Right atrium auricular region (tissue), 2 donors: ENCODE data around the gene PALM3. TPM values are rescaled to one million over a fixed set of nuclear protein-coding genes. Genes with fewer than 3 reads are reported as not detected.

ENCODE experiments used
- DNase-seq: peaks from one replicate; pipeline ENCODE4 v3.0.0-alpha.2; 2019; ENCODE audit warnings: low spot score
- H3K27ac ChIP-seq, 2 donors: fragments of 200-600 bp; sonication (generic); 1 replicate in 1 of 2; 2 replicates in 1 of 2; pipeline ENCODE4 v1.5.1; 2016 to 2019
- H3K27me3 ChIP-seq, 2 donors: fragments of 200-600 bp; sonication (generic); one replicate each; pipeline versions ENCODE4 v1.5.1 to v1.6.0; 2017 to 2019
- H3K36me3 ChIP-seq: fragments of 200-600 bp; sonication (generic); one replicate; pipeline ENCODE4 v1.5.1; 2016
- H3K4me1 ChIP-seq, 2 donors: fragments of 200-600 bp; sonication (generic); one replicate each; pipeline versions ENCODE4 v1.5.1 to v1.6.0; 2017 to 2019
- H3K4me3 ChIP-seq, 2 donors: fragments of 200-600 bp; sonication (generic); 1 replicate in 1 of 2; 2 replicates in 1 of 2; pipeline ENCODE4 v1.5.1; 2017 to 2019; ENCODE audit warnings: mild to moderate bottlenecking in 1 of 2, moderate library complexity in 1 of 2
- H3K9me3 ChIP-seq, 2 donors: fragments of 200-600 bp; sonication (generic); one replicate each; pipeline ENCODE4 v1.5.1; 2019
- CTCF ChIP-seq, 2 donors: fragments of 200-600 bp; sonication (generic); IDR thresholded peaks; one replicate each; pipeline ENCODE4 v1.5.1; 2019; ENCODE audit warnings: antibody characterized with exemption in 2 of 2
- total RNA-seq, 2 donors: library from RNA; depleted of rRNA; stranded (reverse); fragments of >200 nt; gene quantifications; one replicate each; pipeline ENCODE4 v1.1.0, GENCODE V29; 2016

The PALM3 gene
- total RNA-seq, 2 donors from 2014 or later: 0.28 to 0.37 TPM

- TF ChIP-seq CTCF (IDR thresholded peaks at IDR 0.05): no peak
- H3K27ac ChIP-seq: peak overlapping the region in 1 of 2 donors; percentile 43
- H3K9me3 ChIP-seq: peaks cover 4 to 13% of the 10 kb centered on the region in 2 donors
- no peaks in the 10 kb centered on the region for H3K27me3 ChIP-seq
- H3K4me3 ChIP-seq: peak overlapping the region; percentile 70 to 76
- no peak for DNase-seq
- H3K4me1 ChIP-seq: peaks cover 0 to 15% of the 10 kb centered on the region in 2 donors
- H3K36me3 ChIP-seq: peaks cover 8% of the 10 kb centered on the region
Measured at GRCh38 chr19:14089412-14089661, 27.5 kb upstream of the PALM3 start.

GRCh38 chr19:14088634-14089411 is 26.9 kb upstream of the PALM3 start:
- Histone ChIP-seq H3K36me3 (peaks cover 8% of the 10 kb centered on the region), H3K9me3 (peaks cover 4 to 13% of the 10 kb centered on the region in 2 donors), H3K27me3 (no peaks in the 10 kb centered on the region), H3K27ac (peak overlapping the region in 1 of 2 donors; percentile 43), H3K4me3 (peak overlapping the region; percentile 70 to 76), H3K4me1 (peaks cover 0 to 15% of the 10 kb centered on the region in 2 donors)
- no peak for TF ChIP-seq CTCF (IDR thresholded peaks at IDR 0.05)
- DNase-seq: no peak

- no peak overlapping the region for H3K4me3 ChIP-seq
- peaks cover 0 to 17% of the 10 kb centered on the region in 2 donors for H3K4me1 ChIP-seq
- H3K27me3 ChIP-seq: no peaks in the 10 kb centered on the region
- DNase-seq: no peak
- no peak for TF ChIP-seq CTCF (IDR thresholded peaks at IDR 0.05)
- H3K36me3 ChIP-seq: peaks cover 8% of the 10 kb centered on the region
- no peaks in the 10 kb centered on the region for H3K9me3 ChIP-seq
- no peak overlapping the region for H3K27ac ChIP-seq
Measured at GRCh38 chr19:14086098-14086497, 24.2 kb upstream of the PALM3 start.

- no peak for DNase-seq
Measured at GRCh38 chr19:14085309-14085995, 23.6 kb upstream of the PALM3 start, which contains the start of gene C19orf67. C19orf67 (minus strand) TSS chr19:14085783; CDS start chr19:14085627, 156 bp downstream.

GRCh38 chr19:14082675-14082960 is 20.7 kb upstream of the PALM3 start:
- DNase-seq: no peak
- Histone ChIP-seq H3K36me3 (no peaks in the 10 kb centered on the region), H3K4me1 (peaks cover 0 to 19% of the 10 kb centered on the region in 2 donors), H3K27me3 (no peaks in the 10 kb centered on the region), H3K27ac (no peak overlapping the region), H3K4me3 (peak overlapping the region in 1 of 2 donors; percentile 67), H3K9me3 (no peaks in the 10 kb centered on the region)
- TF ChIP-seq CTCF (IDR thresholded peaks at IDR 0.05): no peak

More at GRCh38 chr19:14085309-14085995, 23.6 kb upstream of the PALM3 start, which contains the start of gene C19orf67:
- Histone ChIP-seq H3K27me3 (no peaks in the 10 kb centered on the region), H3K36me3 (peaks cover 8% of the 10 kb centered on the region), H3K4me3 (no peak within 1 kb of the TSS), H3K9me3 (no peaks in the 10 kb centered on the region), H3K27ac (no peak within 1 kb of the TSS), H3K4me1 (peaks cover 0 to 22% of the 10 kb centered on the region in 2 donors)
- TF ChIP-seq CTCF (IDR thresholded peaks at IDR 0.05): no peak
